SU-DHL-6 (cell line): ENCODE results near the gene EIF2S3.

Source experiments
- EZH2phosphoT487 ChIP-seq: fragments of 200-600 bp; sonication (generic), shearing (Covaris generic); conservative IDR thresholded peaks from 2 replicates; pipeline ENCODE4 v1.6.1; 2018; ENCODE audit warnings: mild to moderate bottlenecking, antibody characterized with exemption, low read length, moderate library complexity, mixed read lengths
- TF ChIP-seq, protein P1 (sequence below): fragments of 200-600 bp; sonication (generic); IDR thresholded peaks from one replicate; pipeline ENCODE4 v1.5.1; 2017; ENCODE audit warnings: antibody characterized with exemption, mild to moderate bottlenecking, low read length, moderate library complexity; ENCODE audit not compliant: insufficient read depth, poor library complexity, severe bottlenecking

GRCh38 chrX:24081661-24082154 lies 27.0 kb downstream of the EIF2S3 start:
- TF ChIP-seq, protein P1, sequence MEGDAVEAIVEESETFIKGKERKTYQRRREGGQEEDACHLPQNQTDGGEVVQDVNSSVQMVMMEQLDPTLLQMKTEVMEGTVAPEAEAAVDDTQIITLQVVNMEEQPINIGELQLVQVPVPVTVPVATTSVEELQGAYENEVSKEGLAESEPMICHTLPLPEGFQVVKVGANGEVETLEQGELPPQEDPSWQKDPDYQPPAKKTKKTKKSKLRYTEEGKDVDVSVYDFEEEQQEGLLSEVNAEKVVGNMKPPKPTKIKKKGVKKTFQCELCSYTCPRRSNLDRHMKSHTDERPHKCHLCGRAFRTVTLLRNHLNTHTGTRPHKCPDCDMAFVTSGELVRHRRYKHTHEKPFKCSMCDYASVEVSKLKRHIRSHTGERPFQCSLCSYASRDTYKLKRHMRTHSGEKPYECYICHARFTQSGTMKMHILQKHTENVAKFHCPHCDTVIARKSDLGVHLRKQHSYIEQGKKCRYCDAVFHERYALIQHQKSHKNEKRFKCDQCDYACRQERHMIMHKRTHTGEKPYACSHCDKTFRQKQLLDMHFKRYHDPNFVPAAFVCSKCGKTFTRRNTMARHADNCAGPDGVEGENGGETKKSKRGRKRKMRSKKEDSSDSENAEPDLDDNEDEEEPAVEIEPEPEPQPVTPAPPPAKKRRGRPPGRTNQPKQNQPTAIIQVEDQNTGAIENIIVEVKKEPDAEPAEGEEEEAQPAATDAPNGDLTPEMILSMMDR: peak; percentile 52
- no peak for TF ChIP-seq EZH2phosphoT487
